ENCODE results near the gene SFMBT2. TPM values are rescaled to one million over a fixed set of nuclear protein-coding genes. Genes with fewer than 3 reads are reported as not detected.
A peak's percentile ranks its signal among the peaks of the same experiment; 100 is the strongest.

Gene SFMBT2
- total RNA-seq, 2 experiments from 2014 or later, result 63.1 to 63.2 TPM

GRCh38 chr10:7133278-7133677 is 277.6 kb downstream of the SFMBT2 start:
- Mint-ChIP-seq H3K4me1 (ENCODE audit: low read depth) (peaks cover 12% of the 10 kb centered on the region), H3K27me3 (ENCODE audit: low read depth) (peaks cover 37% of the 10 kb centered on the region), H3K4me3 (no peak overlapping the region), H3K27ac (no peak overlapping the region), H3K9me3 (ENCODE audit: insufficient read depth) (peaks cover 3% of the 10 kb centered on the region), H3K36me3 (ENCODE audit: low read depth) (no peaks in the 10 kb centered on the region)
- ATAC-seq (no peak), DNase-seq (no peak)
- POLR2A ChIA-PET, result no interaction called here
- CTCF ChIA-PET, result interaction anchor here (1.7 kb wide), 1 partner anchor 12 kb away, joined by 9 read pairs; no protein-coding TSS in a partner anchor

GRCh38 chr10:7130191-7130911 is 280.5 kb downstream of the SFMBT2 start:
- Mint-ChIP-seq H3K27ac (no peak overlapping the region), H3K4me3 (no peak overlapping the region), H3K4me1 (ENCODE audit: low read depth) (peaks cover 12% of the 10 kb centered on the region), H3K36me3 (ENCODE audit: low read depth) (no peaks in the 10 kb centered on the region), H3K27me3 (ENCODE audit: low read depth) (peaks cover 39% of the 10 kb centered on the region), H3K9me3 (ENCODE audit: insufficient read depth) (no peaks in the 10 kb centered on the region)
- no peak for ATAC-seq
- no peak for DNase-seq
- POLR2A ChIA-PET, result no interaction called here
- CTCF ChIA-PET, result interaction anchor here (1.4 to 3.6 kb wide), 2 partner anchors 9 to 10 kb away, joined by 3 to 20 read pairs; no protein-coding TSS in a partner anchor

DNA sequence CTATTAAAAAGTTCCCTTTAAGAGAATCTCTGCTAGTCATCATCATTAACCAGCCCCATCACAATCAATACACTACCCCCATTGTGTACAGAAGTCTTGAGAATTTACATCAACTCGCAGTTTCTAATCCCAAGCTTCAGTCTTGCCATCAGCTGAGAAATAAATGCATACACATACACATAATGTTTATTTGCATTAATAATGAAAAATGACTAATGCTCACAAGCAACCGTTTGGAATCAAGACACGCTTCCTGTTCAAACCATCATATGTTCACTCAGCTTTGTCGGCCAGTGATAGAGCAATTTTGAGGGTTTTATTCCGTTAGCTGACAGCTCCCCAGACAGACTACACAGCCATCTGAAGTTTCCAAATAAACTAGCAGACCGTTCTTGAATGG is 287.1 kb downstream of the SFMBT2 start:
- no peak for ATAC-seq

DNA sequence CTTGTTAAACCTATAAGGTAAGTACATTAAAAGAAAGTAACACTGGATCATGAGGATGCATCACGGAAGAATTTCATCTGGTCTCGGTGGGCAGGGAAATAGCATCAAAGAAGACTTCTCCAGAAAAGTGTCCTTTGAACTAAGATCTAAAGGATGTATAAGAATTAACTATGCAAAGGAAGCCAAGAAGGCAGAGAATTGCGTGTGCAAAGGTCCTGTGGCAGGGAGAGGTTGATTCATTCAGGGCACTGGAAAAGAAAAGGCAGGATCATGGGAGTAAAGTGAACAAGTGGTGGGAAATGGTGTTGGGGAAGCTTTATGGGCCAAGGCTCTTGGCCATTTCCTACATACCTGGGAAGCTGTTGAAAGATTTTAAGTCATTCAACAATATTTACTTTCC is 288.3 kb downstream of the SFMBT2 start:
- ATAC-seq (no peak), DNase-seq (peak; percentile 4)
- peaks cover 5% of the 10 kb centered on the region for H3K4me1 Mint-ChIP-seq (ENCODE audit: low read depth)
- H3K27me3 Mint-ChIP-seq (ENCODE audit: low read depth), result peaks cover 42% of the 10 kb centered on the region
- CTCF ChIA-PET, result interaction anchor here (0.7 to 6.5 kb wide), 6 partner anchors 194 to 294 kb away, joined by 3 to 63 read pairs (median 8); partner anchors contain the start of gene SFMBT2
- H3K36me3 Mint-ChIP-seq (ENCODE audit: low read depth), result no peaks in the 10 kb centered on the region
- H3K27ac Mint-ChIP-seq, result no peak overlapping the region
- POLR2A ChIA-PET, result no interaction called here
- H3K9me3 Mint-ChIP-seq (ENCODE audit: insufficient read depth), result no peaks in the 10 kb centered on the region
- H3K4me3 Mint-ChIP-seq, result no peak overlapping the region

More for the DNA sequence above, 287.1 kb downstream of the SFMBT2 start:
- H3K36me3 Mint-ChIP-seq (ENCODE audit: low read depth), result no peaks in the 10 kb centered on the region
- H3K9me3 Mint-ChIP-seq (ENCODE audit: insufficient read depth), result no peaks in the 10 kb centered on the region
- no peak overlapping the region for H3K4me3 Mint-ChIP-seq
- ChIA-PET POLR2A (no interaction called here), CTCF (interaction anchor here (0.6 to 6.5 kb wide), 3 partner anchors 204 to 401 kb away, joined by 3 to 63 read pairs (median 3); no protein-coding TSS in a partner anchor)
- H3K4me1 Mint-ChIP-seq (ENCODE audit: low read depth), result peaks cover 5% of the 10 kb centered on the region
- no peak overlapping the region for H3K27ac Mint-ChIP-seq
- DNase-seq, result no peak
- H3K27me3 Mint-ChIP-seq (ENCODE audit: low read depth), result peaks cover 45% of the 10 kb centered on the region

GRCh38 chr10:7121154-7121797 is 289.6 kb downstream of the SFMBT2 start:
- ATAC-seq (peak; percentile 91), DNase-seq (peak; percentile 83)
- H3K4me3 Mint-ChIP-seq, result no peak overlapping the region
- peaks cover 5% of the 10 kb centered on the region for H3K4me1 Mint-ChIP-seq (ENCODE audit: low read depth)
- no peak overlapping the region for H3K27ac Mint-ChIP-seq
- CTCF ChIA-PET, result interaction anchor here (0.6 to 6.5 kb wide), 43 partner anchors 10 to 302 kb away, joined by 3 to 63 read pairs (median 4); partner anchors contain the start of gene SFMBT2
- no peaks in the 10 kb centered on the region for H3K9me3 Mint-ChIP-seq (ENCODE audit: insufficient read depth)
- POLR2A ChIA-PET, result no interaction called here
- no peaks in the 10 kb centered on the region for H3K36me3 Mint-ChIP-seq (ENCODE audit: low read depth)
- H3K27me3 Mint-ChIP-seq (ENCODE audit: low read depth), result peaks cover 40% of the 10 kb centered on the region

DNA sequence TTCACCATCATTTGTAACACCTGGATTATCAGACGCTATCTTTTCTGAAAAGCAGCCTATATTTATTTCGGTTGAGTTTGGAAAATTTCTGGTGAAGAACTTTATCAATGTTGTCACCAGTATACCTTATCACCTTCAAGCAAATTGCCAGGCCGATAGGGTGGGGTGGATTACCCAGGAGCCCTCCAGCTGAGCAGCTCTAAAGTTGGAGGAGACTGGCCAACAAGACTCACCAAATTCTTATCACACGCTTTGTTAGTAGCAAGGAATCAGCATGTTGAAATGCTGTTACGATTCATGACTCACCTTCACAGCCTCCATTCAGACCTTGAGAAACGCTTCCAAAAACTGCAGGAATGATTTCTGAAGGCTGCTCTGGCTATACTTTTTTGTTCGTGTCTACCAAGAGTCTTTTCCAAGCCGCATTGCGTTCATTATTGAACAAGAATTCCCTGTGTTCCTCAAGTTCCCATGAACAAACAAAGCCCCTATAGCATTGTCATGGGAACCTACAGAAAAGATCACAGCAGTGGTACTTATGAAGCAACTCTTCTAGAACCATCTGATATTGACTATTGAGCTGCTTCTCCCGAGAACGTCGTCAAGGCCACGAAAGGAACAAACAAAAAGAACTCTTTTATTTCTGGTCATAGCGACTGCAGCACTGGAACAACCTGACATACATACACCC is 291.4 kb downstream of the SFMBT2 start:
- no peak for ATAC-seq
- H3K36me3 Mint-ChIP-seq (ENCODE audit: low read depth), result no peaks in the 10 kb centered on the region
- no peaks in the 10 kb centered on the region for H3K9me3 Mint-ChIP-seq (ENCODE audit: insufficient read depth)
- no peak overlapping the region for H3K4me3 Mint-ChIP-seq
- CTCF ChIA-PET, result interaction anchor here (0.9 to 6.5 kb wide), 5 partner anchors 12 to 567 kb away, joined by 3 to 63 read pairs (median 4); no protein-coding TSS in a partner anchor
- DNase-seq, result no peak
- peaks cover 5% of the 10 kb centered on the region for H3K4me1 Mint-ChIP-seq (ENCODE audit: low read depth)
- H3K27me3 Mint-ChIP-seq (ENCODE audit: low read depth), result peaks cover 29% of the 10 kb centered on the region
- H3K27ac Mint-ChIP-seq, result no peak overlapping the region
- POLR2A ChIA-PET, result no interaction called here

- Mint-ChIP-seq H3K4me3 (no peak overlapping the region), H3K27me3 (ENCODE audit: low read depth) (peaks cover 19% of the 10 kb centered on the region), H3K4me1 (ENCODE audit: low read depth) (peaks cover 5% of the 10 kb centered on the region), H3K36me3 (ENCODE audit: low read depth) (no peaks in the 10 kb centered on the region), H3K27ac (no peak overlapping the region), H3K9me3 (ENCODE audit: insufficient read depth) (no peaks in the 10 kb centered on the region)
- DNase-seq, result no peak
- ChIA-PET CTCF (interaction anchor here (1.3 to 6.5 kb wide), 3 partner anchors 13 to 298 kb away, joined by 3 to 63 read pairs (median 3); no protein-coding TSS in a partner anchor), POLR2A (no interaction called here)
- ATAC-seq, result no peak
These were observed 292.8 kb downstream of the SFMBT2 start for GRCh38 chr10:7117806-7118674.

- H3K4me3 Mint-ChIP-seq, result no peak overlapping the region
- POLR2A ChIA-PET, result no interaction called here
- CTCF ChIA-PET, result no interaction called here
- H3K4me1 Mint-ChIP-seq (ENCODE audit: low read depth), result peaks cover 5% of the 10 kb centered on the region
- no peaks in the 10 kb centered on the region for H3K36me3 Mint-ChIP-seq (ENCODE audit: low read depth)
- peaks cover 13% of the 10 kb centered on the region for H3K27me3 Mint-ChIP-seq (ENCODE audit: low read depth)
- no peaks in the 10 kb centered on the region for H3K9me3 Mint-ChIP-seq (ENCODE audit: insufficient read depth)
- H3K27ac Mint-ChIP-seq, result no peak overlapping the region
- no peak for ATAC-seq
- no peak for DNase-seq
These were observed 293.5 kb downstream of the SFMBT2 start for GRCh38 chr10:7117177-7117799.

- no peak for ATAC-seq
- ChIA-PET CTCF (interaction anchor here (1.0 to 1.3 kb wide), 2 partner anchors 192 to 193 kb away, joined by 3 to 7 read pairs; no protein-coding TSS in a partner anchor), POLR2A (no interaction called here)
- H3K36me3 Mint-ChIP-seq (ENCODE audit: low read depth), result no peaks in the 10 kb centered on the region
- H3K4me1 Mint-ChIP-seq (ENCODE audit: low read depth), result no peaks in the 10 kb centered on the region
- DNase-seq, result no peak
- no peak overlapping the region for H3K4me3 Mint-ChIP-seq
- H3K27me3 Mint-ChIP-seq (ENCODE audit: low read depth), result peaks cover 5% of the 10 kb centered on the region
- H3K27ac Mint-ChIP-seq, result no peak overlapping the region
- no peaks in the 10 kb centered on the region for H3K9me3 Mint-ChIP-seq (ENCODE audit: insufficient read depth)
These were observed 299.3 kb downstream of the SFMBT2 start for GRCh38 chr10:7111561-7111960.

DNA sequence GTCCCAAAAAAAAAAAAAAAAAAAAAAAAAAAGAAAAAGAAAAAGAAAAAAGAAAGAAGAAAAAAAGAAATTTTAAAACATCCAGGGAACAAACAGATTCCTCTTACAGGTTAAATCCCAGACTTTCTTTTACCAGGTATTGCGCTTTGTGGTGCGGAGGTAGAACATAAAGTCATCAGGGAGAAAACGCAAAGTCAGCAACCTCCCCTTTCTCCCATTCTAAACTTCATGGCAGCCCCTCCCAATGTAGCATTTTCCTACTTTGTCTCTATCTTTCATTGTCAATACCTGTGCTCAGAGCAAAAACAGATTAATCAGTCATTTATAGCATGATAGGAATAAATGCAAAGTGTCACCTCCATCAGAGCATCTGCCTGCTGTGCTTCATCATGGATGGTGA is 299.7 kb downstream of the SFMBT2 start:
- no peaks in the 10 kb centered on the region for H3K9me3 Mint-ChIP-seq (ENCODE audit: insufficient read depth)
- ChIA-PET POLR2A (no interaction called here), CTCF (interaction anchor here (1.0 to 1.3 kb wide), 2 partner anchors 191 to 192 kb away, joined by 3 to 7 read pairs; no protein-coding TSS in a partner anchor)
- H3K27me3 Mint-ChIP-seq (ENCODE audit: low read depth), result peaks cover 2% of the 10 kb centered on the region
- no peak for ATAC-seq
- DNase-seq, result no peak
- H3K36me3 Mint-ChIP-seq (ENCODE audit: low read depth), result no peaks in the 10 kb centered on the region
- no peak overlapping the region for H3K4me3 Mint-ChIP-seq
- no peak overlapping the region for H3K27ac Mint-ChIP-seq
- peaks cover under 1% of the 10 kb centered on the region for H3K4me1 Mint-ChIP-seq (ENCODE audit: low read depth)

Measured in activated CD8-positive, alpha-beta T cell treated with anti-CD3 and anti-CD28 coated beads, Interleukin-2, amount 10 ng/mL, durations not matched to agents 7 days and 5 days (primary cell).